Measurements from ENCODE around the gene CENPM.

The CENPM gene

GRCh38 chr22:41902932-41903421 is 44.0 kb downstream of the CENPM start:
- H3K27ac ChIP-seq, result no peak overlapping the region
- no peak for DNase-seq (ENCODE audit: low read depth, low spot score)

- no peak overlapping the region for H3K27ac ChIP-seq
- DNase-seq (ENCODE audit: low read depth, low spot score), result no peak
These were observed 44.9 kb downstream of the CENPM start for GRCh38 chr22:41902016-41902415.

GRCh38 chr22:41900652-41901312 is 46.2 kb downstream of the CENPM start:
- H3K27ac ChIP-seq, result no peak overlapping the region
- DNase-seq (ENCODE audit: low read depth, low spot score), result no peak

DNA sequence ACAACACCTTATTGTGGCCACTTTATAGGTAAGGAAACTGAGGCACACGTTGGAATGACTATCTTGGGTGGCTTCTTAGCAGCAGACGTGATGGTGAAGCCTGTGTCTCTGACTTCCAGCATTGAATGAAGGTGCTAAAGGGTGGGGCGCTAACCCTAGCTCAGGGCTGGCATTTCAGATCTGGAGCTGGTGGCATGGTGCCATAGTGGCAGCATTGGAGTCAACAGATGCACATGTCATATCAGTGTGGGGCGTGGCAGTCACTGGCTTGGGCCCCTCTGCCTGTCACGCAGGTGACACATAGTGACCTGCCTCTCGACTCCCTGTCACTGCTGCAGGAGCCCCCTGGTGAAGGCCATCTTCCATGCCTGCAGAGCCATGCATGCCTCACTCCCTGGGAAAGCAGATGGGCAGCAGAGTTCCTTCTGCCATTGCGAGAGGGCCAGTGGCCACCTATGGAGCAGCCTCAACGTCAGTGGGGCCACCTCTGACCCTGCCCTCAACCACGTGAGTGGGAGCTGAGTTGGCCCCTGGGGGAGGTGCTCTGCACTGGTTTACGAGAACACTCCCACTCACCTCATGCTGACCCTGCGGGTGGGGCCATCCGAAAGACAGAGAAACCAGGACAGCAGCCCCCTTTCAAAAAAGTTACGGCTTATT is 46.8 kb downstream of the CENPM start:
- DNase-seq (ENCODE audit: low read depth, low spot score), result no peak

GRCh38 chr22:41899110-41899509 is 47.8 kb downstream of the CENPM start:
- no peak for DNase-seq (ENCODE audit: low read depth, low spot score)
- H3K27ac ChIP-seq, result no peak overlapping the region

More for the DNA sequence above, 46.8 kb downstream of the CENPM start:
- H3K27ac ChIP-seq, result no peak overlapping the region

DNA sequence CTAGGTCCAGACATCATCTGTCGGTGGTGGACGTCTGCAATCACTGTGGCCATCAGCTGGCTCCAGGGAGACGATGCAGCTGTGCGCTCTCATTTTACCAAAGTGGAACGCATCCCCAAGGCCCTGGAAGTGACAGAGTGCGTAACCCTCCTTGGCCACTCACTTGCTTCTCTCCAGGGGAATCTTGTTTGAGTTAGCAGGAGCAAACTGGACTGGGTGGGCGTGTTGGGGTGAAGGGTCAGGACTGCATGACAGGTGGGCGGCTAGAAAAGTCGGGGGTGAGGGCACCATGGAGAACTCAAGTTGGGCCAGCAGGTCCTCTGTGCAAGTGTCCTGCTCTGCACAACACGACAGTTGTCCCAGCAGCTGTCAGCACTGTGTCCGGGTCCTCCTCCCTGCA is 48.3 kb downstream of the CENPM start:
- no peak overlapping the region for H3K27ac ChIP-seq
- DNase-seq (ENCODE audit: low read depth, low spot score), result no peak

DNA sequence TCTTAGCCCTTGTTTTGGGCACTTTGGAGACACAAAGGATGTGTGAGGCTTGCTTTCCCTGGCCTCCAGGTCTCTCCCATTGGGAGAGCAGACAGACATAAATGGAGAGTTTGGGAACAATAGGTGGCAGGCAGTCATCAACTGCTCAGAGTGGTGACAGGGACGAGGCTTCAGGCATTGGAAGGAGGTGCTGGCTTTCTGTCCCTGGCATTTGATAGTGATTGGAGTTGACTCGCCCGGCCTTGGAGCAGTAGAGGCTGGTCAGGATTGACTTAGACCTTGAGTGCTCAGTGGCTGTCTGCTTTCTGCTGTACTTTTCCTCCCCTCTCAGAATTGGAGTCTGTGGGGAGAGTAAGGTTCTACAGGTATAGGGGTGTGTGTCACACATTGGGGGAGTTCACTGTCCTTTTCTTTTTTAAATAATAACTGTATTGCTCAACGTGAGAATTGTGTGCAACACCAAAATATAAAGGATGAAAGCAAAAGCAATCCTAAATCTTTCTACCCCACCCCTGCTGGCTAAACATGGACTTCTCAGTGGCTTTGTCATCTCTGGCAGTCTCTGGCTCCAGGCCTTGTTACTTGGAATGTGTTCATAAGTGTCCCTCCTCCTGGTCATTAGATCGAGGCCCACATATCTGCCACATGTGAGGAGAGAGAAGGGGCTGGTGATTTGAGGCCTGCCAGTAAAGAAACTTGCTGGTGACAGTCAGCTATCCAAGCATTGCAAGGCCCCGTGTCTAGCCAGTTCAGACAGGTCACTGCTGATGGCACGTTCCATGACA is 53.2 kb downstream of the CENPM start:
- no peak overlapping the region for H3K27ac ChIP-seq
- no peak for DNase-seq (ENCODE audit: low read depth, low spot score)

GRCh38 chr22:41892721-41893120 is 54.2 kb downstream of the CENPM start:
- H3K27ac ChIP-seq, result no peak overlapping the region
- DNase-seq (ENCODE audit: low read depth, low spot score), result no peak

- DNase-seq (ENCODE audit: low read depth, low spot score), result no peak
- H3K27ac ChIP-seq, result no peak overlapping the region
These were observed 55.5 kb downstream of the CENPM start for GRCh38 chr22:41891407-41891806.

Measured in epithelial cell of prostate (primary cell).